ENCODE data around the gene ZCCHC17. TPM values are rescaled to one million over a fixed set of nuclear protein-coding genes. Genes with fewer than 3 reads are reported as not detected.

The ZCCHC17 gene
- total RNA-seq, 1 experiment from 2014 or later, result 48.8 TPM

DNA sequence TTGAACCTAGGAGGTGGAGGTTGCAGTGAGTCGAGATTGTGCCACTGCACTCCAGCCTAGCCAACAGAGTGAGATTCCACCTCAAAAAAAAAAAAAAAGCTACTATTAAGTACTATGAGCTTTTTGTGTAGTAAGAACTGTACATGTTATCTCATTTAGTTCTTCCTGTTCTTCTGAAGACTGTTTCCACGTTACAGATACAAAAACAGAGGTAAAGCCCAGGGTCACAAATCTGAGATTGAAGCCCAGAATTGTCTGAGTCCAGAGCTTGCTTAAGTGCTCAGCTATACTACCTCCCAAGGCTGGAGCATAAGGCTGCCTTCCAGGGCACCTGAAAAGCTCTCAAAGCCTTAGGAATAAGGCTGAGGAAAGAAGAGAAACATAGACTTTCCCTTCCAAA is 73.2 kb downstream of the ZCCHC17 start:
- peaks cover 11% of the 10 kb centered on the region for H3K4me1 ChIP-seq (ENCODE audit: insufficient read depth, low read length, poor library complexity, severe bottlenecking)
- CTCF ChIA-PET, result no interaction called here
- H3K27ac ChIP-seq (ENCODE audit: low read depth, low read length, poor library complexity, severe bottlenecking), result no peak overlapping the region
- TF ChIP-seq, protein P1, sequence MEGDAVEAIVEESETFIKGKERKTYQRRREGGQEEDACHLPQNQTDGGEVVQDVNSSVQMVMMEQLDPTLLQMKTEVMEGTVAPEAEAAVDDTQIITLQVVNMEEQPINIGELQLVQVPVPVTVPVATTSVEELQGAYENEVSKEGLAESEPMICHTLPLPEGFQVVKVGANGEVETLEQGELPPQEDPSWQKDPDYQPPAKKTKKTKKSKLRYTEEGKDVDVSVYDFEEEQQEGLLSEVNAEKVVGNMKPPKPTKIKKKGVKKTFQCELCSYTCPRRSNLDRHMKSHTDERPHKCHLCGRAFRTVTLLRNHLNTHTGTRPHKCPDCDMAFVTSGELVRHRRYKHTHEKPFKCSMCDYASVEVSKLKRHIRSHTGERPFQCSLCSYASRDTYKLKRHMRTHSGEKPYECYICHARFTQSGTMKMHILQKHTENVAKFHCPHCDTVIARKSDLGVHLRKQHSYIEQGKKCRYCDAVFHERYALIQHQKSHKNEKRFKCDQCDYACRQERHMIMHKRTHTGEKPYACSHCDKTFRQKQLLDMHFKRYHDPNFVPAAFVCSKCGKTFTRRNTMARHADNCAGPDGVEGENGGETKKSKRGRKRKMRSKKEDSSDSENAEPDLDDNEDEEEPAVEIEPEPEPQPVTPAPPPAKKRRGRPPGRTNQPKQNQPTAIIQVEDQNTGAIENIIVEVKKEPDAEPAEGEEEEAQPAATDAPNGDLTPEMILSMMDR (conservative IDR thresholded peaks at IDR 0.05; ENCODE audit: low read depth, low read length), result no peak
- no peak for TF ChIP-seq EZH2 (IDR thresholded peaks at IDR 0.05; ENCODE audit: borderline replicate concordance, low read depth, low read length, poor library complexity, severe bottlenecking)
- POLR2A ChIA-PET (ENCODE audit: low non-redundant PET), result interaction anchor here (0.6 kb wide), 1 partner anchor 45 kb away, joined by 3 read pairs; no protein-coding TSS in a partner anchor
- H3K9me3 ChIP-seq (ENCODE audit: low read depth, low read length, poor library complexity, severe bottlenecking), result no peaks in the 10 kb centered on the region
- H3K27me3 ChIP-seq (replicated peaks; ENCODE audit: insufficient read depth, low read depth, low read length, poor library complexity), result no peaks in the 10 kb centered on the region
- no peak overlapping the region for H3K4me3 ChIP-seq (ENCODE audit: low read depth, low read length, poor library complexity, severe bottlenecking)
- H3K36me3 ChIP-seq (ENCODE audit: insufficient read depth, low read length, poor library complexity, severe bottlenecking), result no peaks in the 10 kb centered on the region
- intact Hi-C loops (cut with micrococcal nuclease; ENCODE audit: unreplicated experiment), result no loop called here
- no peak for DNase-seq (ENCODE audit: low spot score)
- BruUV-seq (replicated peaks), result no TSS peak

DNA sequence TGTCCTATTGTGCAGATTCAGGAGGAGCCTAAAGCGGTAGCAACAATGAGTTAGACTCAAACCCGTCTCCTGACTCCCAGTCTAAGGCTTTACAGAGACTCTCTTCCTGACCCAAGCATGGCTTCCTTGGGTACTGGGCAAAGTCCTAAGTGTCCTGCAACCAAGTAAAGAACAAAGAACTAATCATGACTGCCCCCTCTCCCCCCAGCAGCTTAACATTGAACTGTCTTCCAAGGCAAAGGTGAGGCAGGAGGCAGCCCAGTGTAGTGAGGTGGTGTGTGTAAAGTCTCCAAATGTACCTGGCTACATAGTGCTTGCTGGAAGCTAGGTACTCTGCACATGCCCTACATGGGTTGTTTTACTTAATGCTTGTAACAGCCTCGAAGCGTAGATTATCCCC is 73.7 kb downstream of the ZCCHC17 start:
- ChIA-PET CTCF (no interaction called here), POLR2A (ENCODE audit: low non-redundant PET) (no interaction called here)
- peaks cover 11% of the 10 kb centered on the region for H3K4me1 ChIP-seq (ENCODE audit: insufficient read depth, low read length, poor library complexity, severe bottlenecking)
- DNase-seq (ENCODE audit: low spot score), result no peak
- TF ChIP-seq, protein P1 (conservative IDR thresholded peaks at IDR 0.05; ENCODE audit: low read depth, low read length), result no peak
- no peak for TF ChIP-seq EZH2 (IDR thresholded peaks at IDR 0.05; ENCODE audit: borderline replicate concordance, low read depth, low read length, poor library complexity, severe bottlenecking)
- H3K27me3 ChIP-seq (replicated peaks; ENCODE audit: insufficient read depth, low read depth, low read length, poor library complexity), result no peaks in the 10 kb centered on the region
- no peaks in the 10 kb centered on the region for H3K9me3 ChIP-seq (ENCODE audit: low read depth, low read length, poor library complexity, severe bottlenecking)
- H3K4me3 ChIP-seq (ENCODE audit: low read depth, low read length, poor library complexity, severe bottlenecking), result no peak overlapping the region
- intact Hi-C loops (cut with micrococcal nuclease; ENCODE audit: unreplicated experiment), result no loop called here
- no TSS peak for BruUV-seq (replicated peaks)
- H3K27ac ChIP-seq (ENCODE audit: low read depth, low read length, poor library complexity, severe bottlenecking), result no peak overlapping the region
- H3K36me3 ChIP-seq (ENCODE audit: insufficient read depth, low read length, poor library complexity, severe bottlenecking), result no peaks in the 10 kb centered on the region

DNA sequence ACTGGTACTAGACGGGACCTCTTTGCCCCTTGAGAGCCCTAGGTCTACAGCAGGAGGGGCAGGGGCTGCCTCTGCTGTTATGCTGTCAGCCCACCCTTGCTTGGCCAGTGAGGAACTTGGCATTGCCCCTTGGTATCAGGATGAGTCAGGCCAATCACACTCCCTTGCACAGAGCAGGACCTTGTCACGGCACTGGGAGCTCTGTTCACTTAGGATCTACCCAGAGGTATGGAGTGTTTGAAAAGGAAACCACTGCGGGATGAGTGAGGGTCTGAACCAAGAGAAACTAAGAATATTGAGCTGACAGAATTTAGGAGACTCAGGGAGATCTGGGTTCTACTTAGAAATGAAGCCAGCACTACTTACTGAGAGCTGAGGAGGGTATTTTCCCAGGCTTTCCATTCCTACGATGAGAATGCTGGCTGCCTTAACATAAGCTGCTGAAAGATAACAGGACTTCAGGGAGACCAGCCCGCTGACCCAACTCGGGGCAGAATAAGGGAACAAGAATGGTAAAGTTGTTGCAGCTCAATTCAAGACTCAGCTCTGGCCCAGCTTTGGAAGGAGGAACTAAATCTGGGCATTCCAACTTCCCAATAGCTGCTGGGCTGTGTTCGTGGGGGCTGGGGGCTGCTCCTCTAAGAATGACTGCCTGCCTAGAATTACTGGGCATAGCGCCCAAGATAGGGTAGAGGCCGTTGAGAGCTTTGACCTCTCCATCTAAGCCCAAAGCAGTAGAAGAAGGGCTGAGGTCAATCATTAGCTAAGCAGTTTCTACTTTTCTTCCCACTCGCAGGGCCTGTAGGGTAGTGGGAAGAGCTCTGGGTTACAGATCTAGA is 74.5 kb downstream of the ZCCHC17 start:
- Histone ChIP-seq H3K27ac (ENCODE audit: low read depth, low read length, poor library complexity, severe bottlenecking) (no peak overlapping the region), H3K4me3 (ENCODE audit: low read depth, low read length, poor library complexity, severe bottlenecking) (no peak overlapping the region), H3K36me3 (ENCODE audit: insufficient read depth, low read length, poor library complexity, severe bottlenecking) (no peaks in the 10 kb centered on the region), H3K4me1 (ENCODE audit: insufficient read depth, low read length, poor library complexity, severe bottlenecking) (peaks cover 11% of the 10 kb centered on the region), H3K9me3 (ENCODE audit: low read depth, low read length, poor library complexity, severe bottlenecking) (no peaks in the 10 kb centered on the region), H3K27me3 (replicated peaks; ENCODE audit: insufficient read depth, low read depth, low read length, poor library complexity) (no peaks in the 10 kb centered on the region)
- ChIA-PET CTCF (interaction anchor here (0.5 kb wide), 1 partner anchor 40 kb away, joined by 8 read pairs; no protein-coding TSS in a partner anchor), POLR2A (ENCODE audit: low non-redundant PET) (interaction anchor here (0.6 kb wide), 2 partner anchors 10 to 1107 kb away, joined by 3 to 4 read pairs; no protein-coding TSS in a partner anchor)
- intact Hi-C loops (cut with micrococcal nuclease; ENCODE audit: unreplicated experiment), result no loop called here
- BruUV-seq (replicated peaks), result no TSS peak
- no peak for DNase-seq (ENCODE audit: low spot score)
- TF ChIP-seq, protein P1 (conservative IDR thresholded peaks at IDR 0.05; ENCODE audit: low read depth, low read length), result no peak
- no peak for TF ChIP-seq EZH2 (IDR thresholded peaks at IDR 0.05; ENCODE audit: borderline replicate concordance, low read depth, low read length, poor library complexity, severe bottlenecking)
